NCI-H2227 (cell line): ENCODE results near the gene ARMC9.
"Not testable (repeated sequence)": the region's sequence is repeated elsewhere in the genome, so short reads cannot be mapped to it uniquely, and the experiment has no call there.

Experiments
- DNase-seq: peaks from one replicate; lab custom pipeline; 2025; ENCODE audit not compliant: unreplicated experiment; lab: John Stamatoyannopoulos, UW

ARMC9 gene, protein sequence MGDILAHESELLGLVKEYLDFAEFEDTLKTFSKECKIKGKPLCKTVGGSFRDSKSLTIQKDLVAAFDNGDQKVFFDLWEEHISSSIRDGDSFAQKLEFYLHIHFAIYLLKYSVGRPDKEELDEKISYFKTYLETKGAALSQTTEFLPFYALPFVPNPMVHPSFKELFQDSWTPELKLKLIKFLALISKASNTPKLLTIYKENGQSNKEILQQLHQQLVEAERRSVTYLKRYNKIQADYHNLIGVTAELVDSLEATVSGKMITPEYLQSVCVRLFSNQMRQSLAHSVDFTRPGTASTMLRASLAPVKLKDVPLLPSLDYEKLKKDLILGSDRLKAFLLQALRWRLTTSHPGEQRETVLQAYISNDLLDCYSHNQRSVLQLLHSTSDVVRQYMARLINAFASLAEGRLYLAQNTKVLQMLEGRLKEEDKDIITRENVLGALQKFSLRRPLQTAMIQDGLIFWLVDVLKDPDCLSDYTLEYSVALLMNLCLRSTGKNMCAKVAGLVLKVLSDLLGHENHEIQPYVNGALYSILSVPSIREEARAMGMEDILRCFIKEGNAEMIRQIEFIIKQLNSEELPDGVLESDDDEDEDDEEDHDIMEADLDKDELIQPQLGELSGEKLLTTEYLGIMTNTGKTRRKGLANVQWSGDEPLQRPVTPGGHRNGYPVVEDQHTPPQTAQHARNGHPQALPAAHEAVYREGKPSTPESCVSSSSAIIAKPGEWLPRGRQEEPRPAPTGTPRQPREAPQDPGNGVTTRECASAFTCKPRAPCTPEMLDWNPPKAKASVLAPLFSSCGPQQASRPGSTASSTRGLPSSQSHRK

DNA sequence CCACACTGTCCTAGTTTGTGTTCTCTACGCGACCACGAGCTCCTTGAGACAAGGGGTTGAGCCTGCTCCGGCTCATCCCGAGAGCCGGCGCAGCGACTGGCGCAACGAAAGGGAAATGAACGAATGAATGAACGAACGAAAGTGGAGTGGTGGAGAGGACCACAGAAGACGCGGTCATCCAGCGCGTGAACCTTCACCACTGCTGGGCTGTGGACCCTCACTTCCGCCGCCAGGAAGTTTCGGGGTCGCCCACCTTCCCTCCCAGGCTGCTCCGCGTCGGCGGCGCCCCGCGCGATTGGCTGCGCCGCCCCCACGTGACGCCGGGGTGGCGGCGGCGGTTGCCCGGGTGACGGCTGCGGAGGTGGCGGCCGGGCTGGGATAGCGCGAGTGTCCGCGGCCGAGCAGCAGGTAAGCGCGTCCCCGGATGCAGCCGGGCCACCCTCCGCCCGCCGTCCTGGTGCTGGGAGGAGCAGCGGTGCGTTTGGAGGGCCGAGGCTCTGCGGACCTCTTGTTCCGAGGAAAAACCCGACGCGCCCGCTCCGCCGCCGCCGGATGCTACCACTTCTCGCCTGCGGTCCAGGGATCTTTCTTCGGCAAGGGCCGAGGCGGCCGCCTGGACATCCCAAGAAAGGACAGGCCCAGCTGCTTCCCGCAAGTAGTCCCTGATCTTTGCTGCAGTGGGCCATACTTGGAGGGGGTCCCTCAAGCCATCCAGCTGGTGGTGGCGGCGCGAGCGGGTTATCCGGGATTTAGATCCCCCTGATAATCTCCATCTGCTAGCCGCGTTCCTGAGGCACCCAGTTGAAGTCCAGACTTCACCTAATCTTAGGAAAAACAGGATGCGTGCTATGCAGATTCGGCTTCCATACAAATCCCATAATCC, at the start of gene ARMC9:
Gene ARMC9, plus strand, starts transcription at position 341 of the 883 bp plus-strand sequence. CDS start 7,608 bp downstream, outside the sequence.
- peak; percentile 93 for DNase-seq

DNA sequence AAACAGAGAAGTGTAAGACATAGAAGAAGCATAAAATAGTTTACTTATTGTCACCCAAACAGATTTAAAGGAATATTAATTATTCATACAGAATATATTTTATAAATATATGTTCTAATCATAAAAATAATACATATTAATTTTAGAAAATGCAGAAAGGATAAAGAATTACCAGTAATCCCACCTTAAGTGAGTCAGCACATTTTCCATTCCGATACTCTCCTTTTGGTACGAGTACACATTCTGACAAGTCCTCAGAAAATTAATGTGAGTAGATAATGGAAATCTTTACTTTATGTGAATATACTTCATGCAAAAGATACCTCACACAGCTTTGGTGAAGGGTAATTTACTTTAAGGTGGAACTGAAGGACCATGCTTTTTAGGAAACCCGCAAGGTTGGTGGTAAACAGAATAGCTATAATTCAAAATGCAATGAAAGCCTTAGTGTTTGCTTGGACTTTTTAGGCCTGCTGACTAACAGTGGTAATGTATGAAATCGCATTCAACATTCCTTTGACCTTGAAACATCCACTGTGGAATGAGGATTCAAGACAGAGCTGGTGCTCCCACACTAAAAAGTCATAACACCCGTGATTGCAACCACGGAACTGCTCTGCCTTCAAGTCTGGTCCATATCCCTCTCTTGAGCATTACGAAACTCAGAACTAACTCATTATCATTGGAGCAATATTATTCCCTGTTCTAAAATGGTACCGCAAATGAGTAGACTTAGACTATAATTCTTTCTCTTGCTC, 45.5 kb upstream of the ARMC9 start:
- DNase-seq = no peak

DNA sequence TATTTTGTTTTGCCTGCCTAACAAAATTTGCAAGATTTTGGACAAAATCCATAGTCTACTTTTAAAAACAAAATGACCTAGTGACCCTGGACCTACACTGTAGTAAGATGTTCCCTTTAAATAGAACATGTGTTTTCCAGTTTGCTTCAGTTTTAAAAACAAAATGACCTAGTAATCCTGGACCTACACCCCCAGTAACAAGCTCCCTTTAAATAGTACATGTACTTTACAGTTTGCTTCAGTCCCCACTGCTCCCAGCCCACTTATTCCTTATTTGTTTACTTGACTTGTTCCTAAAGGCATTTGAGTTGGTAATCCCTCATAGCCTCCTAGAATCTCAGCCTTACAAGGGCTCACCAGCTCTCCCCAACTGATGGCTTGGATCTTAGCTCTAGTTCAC, 39.1 kb upstream of the ARMC9 start:
- DNase-seq = no peak

- DNase-seq = no peak
Measured at GRCh38 chr2:231160701-231161100, 37.7 kb upstream of the ARMC9 start.

DNA sequence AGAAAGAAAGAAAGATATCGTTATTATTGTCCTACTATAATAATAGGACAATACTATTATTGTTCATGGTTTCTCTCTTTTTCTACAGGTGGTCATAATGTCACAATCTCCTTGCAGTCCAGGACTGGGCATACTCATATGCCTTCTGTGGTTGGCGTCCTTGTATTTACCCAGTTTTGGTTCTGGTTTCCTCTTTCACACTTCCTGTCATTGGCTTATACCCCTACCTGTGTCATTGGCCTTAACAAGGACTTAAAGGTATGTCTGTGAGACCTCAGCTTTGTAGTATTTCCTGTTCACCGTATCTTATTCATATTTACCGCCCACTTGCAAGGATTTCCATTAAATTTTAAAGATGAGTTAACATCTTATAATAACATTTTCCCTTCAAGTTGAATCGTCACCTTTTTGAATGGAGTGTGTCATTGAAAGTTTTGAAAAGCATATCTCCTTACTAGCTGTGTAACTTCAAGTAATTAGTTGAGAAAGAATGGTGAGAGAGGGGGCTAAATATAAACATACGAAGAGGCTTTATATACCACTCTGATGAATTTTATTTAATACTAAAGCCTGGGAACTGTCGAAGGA, 37.1 kb upstream of the ARMC9 start:
- DNase-seq = no peak

DNA sequence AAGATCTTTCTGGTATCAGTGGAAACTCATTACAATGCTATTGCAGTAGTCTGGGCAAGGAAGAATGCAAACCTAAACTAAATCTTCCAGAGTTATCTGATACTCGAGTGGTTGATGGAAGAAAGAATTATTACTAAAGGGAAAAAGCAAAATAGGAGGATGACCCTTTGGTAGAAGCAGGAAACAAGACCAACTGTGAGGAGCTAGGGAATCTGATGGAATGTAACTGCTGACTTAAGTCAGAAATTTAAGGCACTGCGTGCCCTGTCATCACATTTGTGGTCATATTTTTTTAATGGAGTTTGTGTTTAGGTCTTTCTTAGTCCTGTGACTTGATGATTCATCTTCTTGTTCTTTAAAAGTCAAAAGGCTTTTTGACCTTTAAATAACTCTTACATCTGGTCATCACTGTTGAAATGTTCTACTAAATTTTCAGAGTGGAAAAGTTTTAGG, 36.5 kb upstream of the ARMC9 start:
- DNase-seq = no peak

- DNase-seq = no peak
Measured at GRCh38 chr2:231163011-231163410, 35.4 kb upstream of the ARMC9 start.

DNA sequence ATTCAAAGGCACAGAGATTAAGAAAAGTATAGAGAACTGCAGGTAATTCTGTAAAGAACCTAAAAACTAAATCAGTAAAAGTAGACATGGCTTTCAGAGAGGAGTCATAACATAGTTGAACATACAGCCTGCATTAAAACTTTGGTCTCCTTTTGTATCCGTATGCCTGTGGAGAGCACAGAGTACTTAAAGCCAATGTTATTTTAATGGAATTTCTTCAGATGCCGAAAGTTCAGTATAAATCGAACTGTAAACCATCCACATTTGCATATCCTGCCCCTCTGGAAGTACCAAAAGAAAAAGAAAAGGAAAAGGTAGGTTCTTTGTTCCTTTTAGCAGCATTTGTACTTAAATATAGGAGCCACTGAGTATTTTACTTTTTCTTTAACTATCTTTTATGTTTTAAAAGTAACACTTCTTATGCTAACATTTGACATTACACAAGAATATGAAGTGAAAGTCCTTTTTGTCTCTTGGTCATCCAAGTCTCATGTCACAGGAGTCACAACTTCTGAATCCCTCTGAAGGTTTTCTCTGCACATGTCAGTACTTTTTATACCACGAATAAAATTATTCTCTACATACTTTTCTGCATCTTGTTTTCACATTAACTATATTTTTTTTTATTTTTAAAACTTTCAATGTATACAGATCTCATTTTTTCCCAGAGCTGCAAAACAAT, 34.9 kb upstream of the ARMC9 start:
- DNase-seq = no peak

- DNase-seq = no peak
Measured at GRCh38 chr2:231167745-231168459, 30.5 kb upstream of the ARMC9 start.

DNA sequence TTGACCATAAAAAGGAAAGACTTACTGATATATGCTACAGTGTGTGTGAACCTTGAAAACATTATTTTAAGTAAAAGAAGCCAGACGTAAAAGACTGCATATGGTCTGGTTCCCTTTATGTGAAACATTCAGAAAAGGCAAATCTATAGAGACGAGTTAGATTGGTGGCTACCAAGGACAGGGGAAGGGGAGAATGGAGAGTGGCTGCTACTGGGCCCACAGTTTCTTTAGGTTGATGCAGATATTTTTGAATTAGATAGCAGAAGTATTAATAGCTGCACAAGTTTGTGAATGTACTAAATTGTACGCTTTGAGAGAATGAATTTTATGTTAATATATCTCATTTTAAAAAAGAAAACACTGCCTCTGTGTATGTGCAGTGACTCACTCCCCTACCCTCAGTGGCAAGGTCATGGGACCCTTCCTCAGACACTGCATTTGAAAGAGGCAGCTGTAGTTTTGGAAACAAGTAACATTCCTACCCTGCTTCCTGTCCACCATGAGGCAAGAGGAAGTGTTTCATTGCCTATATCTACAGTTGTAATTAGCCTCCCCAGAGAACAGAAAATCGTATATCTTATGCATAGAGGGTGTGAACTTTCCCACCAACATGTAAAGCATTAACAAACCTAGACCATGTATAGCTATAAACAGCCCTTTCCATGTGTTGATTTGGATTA, 29.8 kb upstream of the ARMC9 start:
- DNase-seq = no peak

- DNase-seq = no peak
Measured at GRCh38 chr2:231169488-231169887, 28.9 kb upstream of the ARMC9 start.

DNA sequence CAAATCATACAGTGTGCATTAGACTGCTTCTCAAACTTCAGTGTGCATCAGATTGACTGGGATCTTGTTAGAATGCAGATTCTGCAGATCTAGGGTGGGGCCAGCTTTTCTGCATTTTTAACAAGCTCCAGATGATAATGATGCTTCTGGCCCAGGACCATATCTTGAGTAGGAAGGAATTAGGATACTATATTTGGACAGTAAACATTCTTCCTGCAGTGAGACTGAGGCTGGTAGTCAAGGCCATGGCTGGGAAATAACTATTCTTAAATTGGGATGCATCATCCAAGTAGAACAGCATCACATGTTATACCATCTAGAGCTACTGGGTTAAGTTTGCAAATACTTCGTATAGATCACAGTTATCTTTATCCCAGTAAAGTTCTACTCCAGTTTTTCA, 28.4 kb upstream of the ARMC9 start:
- DNase-seq = no peak

- no peak for DNase-seq
Measured at GRCh38 chr2:231172025-231172424, 26.4 kb upstream of the ARMC9 start.

DNA sequence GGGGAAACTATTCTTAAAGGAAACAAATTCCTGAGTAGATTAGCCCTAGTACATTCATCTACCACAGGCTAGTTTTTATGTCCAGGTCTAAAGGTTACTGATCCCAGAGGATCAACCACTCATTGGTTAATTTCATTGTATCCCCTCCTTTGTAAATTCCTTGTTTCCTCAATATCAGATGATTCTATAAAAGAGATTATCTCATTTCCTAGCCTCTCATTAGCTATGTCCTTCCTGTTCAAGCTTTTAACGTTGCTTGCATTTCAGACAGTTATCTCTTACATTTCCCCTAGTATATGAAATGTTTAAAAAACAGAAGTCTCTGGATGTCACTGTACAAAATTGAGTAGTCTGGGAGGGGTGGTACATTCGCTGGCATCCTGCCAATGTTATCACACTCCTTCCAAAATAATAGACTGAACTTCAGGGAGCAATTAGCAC, 24.2 kb upstream of the ARMC9 start:
- DNase-seq = no peak

DNA sequence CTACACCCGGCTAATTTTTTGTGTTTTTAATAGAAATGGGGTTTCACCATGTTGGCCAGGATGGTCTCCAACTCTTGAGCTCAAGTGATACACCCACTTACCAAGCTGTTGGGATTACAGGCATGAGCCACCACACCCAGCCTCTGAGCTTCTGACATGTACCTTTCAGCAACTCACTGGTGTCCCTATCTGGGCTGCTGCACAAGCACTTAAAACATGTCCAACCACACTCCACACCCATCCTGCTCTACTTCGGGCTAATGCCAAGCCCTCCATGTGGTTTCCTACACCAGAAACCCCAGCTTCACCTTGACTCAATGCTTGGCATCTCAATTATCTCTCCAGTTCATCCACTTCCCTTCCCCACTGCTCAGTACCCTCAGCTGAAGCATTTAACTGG, 22.4 kb upstream of the ARMC9 start:
- DNase-seq = no peak

GRCh38 chr2:231177156-231178025, 21.0 kb upstream of the ARMC9 start:
- no peak for DNase-seq

DNA sequence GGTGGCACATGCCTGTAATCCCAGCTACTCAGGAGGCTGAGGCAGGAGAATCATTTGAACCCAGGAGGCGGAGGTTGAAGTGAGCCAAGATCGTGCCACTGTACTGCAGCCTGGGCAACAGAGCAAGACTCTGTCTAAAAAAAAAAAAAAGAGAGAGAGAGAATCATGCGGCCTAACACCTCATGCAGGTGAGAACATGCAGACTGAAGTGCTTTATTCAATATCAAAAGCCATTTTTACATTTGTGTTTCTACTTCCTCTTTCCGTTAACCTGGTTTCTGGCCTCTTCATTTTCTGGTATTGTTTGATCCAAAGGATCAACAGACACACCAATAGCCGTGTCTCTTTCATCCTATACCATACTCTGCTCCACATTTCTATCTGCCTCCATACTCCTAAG, 19.6 kb upstream of the ARMC9 start:
- not testable (repeated sequence) for DNase-seq
